ENCODE data around the gene GIN1. TPM values are rescaled to one million over a fixed set of nuclear protein-coding genes. Genes with fewer than 3 reads are reported as not detected.
A peak's percentile ranks its signal among the peaks of the same experiment; 100 is the strongest.

The GIN1 gene
- total and polyA plus RNA-seq, 9 of the 15 experiments (the other 6 are each of a cell fraction or from before 2014, with no cell fraction given), result 2.4 to 9.8 (median 7.8) TPM

DNA sequence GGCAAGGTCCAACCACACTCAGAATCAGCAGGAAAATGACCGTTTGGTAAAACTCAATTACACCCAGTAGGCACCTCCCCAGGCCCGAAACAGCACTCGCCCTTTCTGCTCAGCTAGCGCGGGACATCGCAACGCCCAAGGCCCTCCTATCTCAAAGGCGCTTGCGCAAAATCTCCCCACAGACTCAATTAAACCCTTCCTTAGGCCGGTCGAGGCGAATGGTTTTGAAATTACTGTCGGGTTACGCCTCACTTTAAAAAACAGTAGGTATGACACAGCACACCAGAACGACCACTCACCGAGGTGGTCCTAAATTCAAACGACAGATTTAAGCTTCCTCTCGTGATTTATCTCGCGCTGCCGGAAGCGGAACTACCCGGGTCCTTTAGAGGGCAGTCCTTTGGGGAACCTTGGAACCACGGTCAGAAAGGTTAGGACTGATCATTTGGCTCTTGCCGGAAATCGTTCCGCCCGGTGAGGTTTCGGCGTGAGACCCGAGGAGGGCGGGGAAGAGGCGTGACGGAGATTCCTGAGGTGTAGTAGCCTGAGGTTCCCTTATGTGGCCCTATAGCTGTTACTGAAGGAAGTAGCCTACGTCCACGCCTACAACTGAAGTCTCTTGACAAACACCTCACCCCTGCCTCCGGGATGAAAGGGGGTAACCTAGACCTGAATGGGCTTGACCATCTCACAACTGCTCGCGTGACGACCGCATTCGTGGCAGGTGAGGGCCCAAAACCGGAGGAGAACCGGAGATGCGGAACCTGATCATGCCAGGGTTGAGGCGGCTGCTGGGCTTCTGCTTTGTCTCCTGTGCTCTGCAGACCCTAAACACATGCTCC, at the start of gene GIN1, which contains the start of gene PPIP5K2 (continued):
- TF ChIP-seq, protein P1, sequence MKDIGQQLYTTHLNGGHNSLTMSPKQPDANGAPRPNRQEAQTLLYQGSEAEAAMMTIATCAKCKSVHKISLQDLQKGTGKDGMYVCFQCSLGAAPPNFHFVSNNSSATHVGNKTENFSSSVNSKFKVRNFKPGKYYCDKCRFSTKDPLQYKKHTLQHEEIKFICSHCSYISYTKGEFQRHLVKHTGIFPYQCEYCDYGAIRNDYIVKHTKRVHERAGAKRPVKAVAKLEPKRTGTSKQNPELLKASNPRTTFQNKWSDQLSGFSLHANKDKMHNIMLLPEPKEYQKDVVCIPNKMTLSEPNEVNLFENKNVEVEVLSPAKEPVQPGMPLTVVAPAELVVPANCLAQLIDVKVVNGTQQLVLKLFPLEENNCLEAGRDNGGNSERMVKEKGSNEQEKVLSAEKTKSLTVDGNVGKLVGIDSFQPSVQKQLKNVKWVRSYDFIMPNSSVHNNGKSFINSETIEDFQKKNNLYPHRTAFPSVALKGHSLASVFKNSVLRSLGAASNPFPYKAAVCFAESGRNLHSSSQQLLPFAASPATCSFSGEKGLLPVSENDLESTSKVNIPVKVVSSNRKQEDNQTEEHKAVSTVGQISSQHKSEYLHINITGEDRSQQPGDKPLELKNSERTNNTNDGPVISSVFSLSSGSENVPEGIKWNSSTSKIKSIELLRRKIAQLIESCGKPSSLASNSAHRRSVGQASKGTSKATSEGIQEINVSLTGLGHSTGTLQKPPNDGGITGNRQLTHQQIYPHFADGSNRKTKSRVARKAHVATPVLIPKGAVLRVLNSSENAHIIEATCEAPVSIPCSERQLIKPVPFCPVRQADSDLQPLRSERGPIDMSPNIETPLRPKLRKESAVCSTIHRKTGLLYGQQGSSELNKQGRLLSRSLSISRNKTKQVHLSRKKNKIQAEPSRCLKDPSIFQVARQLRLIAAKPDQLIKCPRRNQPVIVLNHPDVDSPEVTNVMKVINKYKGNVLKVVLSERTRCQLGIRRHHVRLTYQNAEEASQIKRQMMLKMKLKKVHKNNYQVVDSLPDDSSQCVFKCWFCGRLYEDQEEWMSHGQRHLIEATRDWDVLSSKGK (CRISPR knock-in tag; IDR thresholded peaks at IDR 0.05), result 0 out of 2 replicates have a peak, but pooled peaks have one; percentile 57
- peak; percentile 42 to 49; a peak in 3 of 4 replicates for TF ChIP-seq FOXK2 (conservative IDR thresholded peaks at IDR 0.05 in 1 of 2, IDR thresholded peaks at IDR 0.05 in 1 of 2; ENCODE audit: low read depth in 2 of 2)
- no peak for TF ChIP-seq NFATC3 (IDR thresholded peaks at IDR 0.05)
- TF ChIP-seq NFE2 (IDR thresholded peaks at IDR 0.05; ENCODE audit: low read depth), result peak; percentile 87
- TF ChIP-seq, protein P2, sequence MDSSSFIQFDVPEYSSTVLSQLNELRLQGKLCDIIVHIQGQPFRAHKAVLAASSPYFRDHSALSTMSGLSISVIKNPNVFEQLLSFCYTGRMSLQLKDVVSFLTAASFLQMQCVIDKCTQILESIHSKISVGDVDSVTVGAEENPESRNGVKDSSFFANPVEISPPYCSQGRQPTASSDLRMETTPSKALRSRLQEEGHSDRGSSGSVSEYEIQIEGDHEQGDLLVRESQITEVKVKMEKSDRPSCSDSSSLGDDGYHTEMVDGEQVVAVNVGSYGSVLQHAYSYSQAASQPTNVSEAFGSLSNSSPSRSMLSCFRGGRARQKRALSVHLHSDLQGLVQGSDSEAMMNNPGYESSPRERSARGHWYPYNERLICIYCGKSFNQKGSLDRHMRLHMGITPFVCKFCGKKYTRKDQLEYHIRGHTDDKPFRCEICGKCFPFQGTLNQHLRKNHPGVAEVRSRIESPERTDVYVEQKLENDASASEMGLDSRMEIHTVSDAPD (CRISPR knock-in tag; IDR thresholded peaks at IDR 0.05), result no peak
- TF ChIP-seq TFAM (CRISPR knock-in tag; conservative IDR thresholded peaks at IDR 0.05), result no peak
- no peak for TF ChIP-seq FOXA1 (IDR thresholded peaks at IDR 0.05; ENCODE audit: borderline replicate concordance)
- TF ChIP-seq, protein P3, sequence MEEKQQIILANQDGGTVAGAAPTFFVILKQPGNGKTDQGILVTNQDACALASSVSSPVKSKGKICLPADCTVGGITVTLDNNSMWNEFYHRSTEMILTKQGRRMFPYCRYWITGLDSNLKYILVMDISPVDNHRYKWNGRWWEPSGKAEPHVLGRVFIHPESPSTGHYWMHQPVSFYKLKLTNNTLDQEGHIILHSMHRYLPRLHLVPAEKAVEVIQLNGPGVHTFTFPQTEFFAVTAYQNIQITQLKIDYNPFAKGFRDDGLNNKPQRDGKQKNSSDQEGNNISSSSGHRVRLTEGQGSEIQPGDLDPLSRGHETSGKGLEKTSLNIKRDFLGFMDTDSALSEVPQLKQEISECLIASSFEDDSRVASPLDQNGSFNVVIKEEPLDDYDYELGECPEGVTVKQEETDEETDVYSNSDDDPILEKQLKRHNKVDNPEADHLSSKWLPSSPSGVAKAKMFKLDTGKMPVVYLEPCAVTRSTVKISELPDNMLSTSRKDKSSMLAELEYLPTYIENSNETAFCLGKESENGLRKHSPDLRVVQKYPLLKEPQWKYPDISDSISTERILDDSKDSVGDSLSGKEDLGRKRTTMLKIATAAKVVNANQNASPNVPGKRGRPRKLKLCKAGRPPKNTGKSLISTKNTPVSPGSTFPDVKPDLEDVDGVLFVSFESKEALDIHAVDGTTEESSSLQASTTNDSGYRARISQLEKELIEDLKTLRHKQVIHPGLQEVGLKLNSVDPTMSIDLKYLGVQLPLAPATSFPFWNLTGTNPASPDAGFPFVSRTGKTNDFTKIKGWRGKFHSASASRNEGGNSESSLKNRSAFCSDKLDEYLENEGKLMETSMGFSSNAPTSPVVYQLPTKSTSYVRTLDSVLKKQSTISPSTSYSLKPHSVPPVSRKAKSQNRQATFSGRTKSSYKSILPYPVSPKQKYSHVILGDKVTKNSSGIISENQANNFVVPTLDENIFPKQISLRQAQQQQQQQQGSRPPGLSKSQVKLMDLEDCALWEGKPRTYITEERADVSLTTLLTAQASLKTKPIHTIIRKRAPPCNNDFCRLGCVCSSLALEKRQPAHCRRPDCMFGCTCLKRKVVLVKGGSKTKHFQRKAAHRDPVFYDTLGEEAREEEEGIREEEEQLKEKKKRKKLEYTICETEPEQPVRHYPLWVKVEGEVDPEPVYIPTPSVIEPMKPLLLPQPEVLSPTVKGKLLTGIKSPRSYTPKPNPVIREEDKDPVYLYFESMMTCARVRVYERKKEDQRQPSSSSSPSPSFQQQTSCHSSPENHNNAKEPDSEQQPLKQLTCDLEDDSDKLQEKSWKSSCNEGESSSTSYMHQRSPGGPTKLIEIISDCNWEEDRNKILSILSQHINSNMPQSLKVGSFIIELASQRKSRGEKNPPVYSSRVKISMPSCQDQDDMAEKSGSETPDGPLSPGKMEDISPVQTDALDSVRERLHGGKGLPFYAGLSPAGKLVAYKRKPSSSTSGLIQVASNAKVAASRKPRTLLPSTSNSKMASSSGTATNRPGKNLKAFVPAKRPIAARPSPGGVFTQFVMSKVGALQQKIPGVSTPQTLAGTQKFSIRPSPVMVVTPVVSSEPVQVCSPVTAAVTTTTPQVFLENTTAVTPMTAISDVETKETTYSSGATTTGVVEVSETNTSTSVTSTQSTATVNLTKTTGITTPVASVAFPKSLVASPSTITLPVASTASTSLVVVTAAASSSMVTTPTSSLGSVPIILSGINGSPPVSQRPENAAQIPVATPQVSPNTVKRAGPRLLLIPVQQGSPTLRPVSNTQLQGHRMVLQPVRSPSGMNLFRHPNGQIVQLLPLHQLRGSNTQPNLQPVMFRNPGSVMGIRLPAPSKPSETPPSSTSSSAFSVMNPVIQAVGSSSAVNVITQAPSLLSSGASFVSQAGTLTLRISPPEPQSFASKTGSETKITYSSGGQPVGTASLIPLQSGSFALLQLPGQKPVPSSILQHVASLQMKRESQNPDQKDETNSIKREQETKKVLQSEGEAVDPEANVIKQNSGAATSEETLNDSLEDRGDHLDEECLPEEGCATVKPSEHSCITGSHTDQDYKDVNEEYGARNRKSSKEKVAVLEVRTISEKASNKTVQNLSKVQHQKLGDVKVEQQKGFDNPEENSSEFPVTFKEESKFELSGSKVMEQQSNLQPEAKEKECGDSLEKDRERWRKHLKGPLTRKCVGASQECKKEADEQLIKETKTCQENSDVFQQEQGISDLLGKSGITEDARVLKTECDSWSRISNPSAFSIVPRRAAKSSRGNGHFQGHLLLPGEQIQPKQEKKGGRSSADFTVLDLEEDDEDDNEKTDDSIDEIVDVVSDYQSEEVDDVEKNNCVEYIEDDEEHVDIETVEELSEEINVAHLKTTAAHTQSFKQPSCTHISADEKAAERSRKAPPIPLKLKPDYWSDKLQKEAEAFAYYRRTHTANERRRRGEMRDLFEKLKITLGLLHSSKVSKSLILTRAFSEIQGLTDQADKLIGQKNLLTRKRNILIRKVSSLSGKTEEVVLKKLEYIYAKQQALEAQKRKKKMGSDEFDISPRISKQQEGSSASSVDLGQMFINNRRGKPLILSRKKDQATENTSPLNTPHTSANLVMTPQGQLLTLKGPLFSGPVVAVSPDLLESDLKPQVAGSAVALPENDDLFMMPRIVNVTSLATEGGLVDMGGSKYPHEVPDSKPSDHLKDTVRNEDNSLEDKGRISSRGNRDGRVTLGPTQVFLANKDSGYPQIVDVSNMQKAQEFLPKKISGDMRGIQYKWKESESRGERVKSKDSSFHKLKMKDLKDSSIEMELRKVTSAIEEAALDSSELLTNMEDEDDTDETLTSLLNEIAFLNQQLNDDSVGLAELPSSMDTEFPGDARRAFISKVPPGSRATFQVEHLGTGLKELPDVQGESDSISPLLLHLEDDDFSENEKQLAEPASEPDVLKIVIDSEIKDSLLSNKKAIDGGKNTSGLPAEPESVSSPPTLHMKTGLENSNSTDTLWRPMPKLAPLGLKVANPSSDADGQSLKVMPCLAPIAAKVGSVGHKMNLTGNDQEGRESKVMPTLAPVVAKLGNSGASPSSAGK (IDR thresholded peaks at IDR 0.05), result peak; percentile 64; the same call in 1 of the 2 replicates
- TF ChIP-seq ATF7 (IDR thresholded peaks at IDR 0.05), result peak; percentile 88
- TF ChIP-seq ZNF12 (CRISPR knock-in tag; IDR thresholded peaks at IDR 0.05), result peak; percentile 64; the same call in 1 of the 2 replicates
